Stimulated activated CD8-positive, alpha-beta memory T cell treated with anti-CD3 and anti-CD28 coated beads, Interleukin-7, amount 100 ng/mL, for 48 hours (primary cell): ENCODE measurements around the gene AOPEP.

Experiments used
- DNase-seq, 2 donors: peaks; one replicate each; pipeline ENCODE4 v3.0.0-alpha.2; 2020; ENCODE audit warnings: low read depth in 1 of 2; ENCODE audit errors: extremely low read depth in 1 of 2

Gene AOPEP

DNA sequence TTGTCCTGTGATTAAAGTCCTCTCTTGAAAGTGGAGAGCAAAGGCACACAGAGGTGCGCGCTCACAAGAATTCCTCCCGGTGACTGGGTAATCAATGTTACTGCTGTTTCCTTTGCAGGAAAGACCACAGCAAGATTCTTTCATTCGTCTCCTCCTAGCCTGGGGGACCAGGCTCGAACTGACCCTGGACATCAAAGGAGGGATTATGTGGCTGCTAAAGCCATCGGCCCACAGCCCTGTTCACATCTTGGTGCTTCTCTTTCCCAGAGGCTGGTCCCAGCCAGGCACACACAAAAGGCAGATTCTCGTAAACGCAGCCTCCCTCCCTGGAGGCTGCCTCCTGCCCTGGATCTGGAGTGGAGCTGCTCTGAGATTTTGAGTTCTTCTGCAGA is 360.1 kb downstream of the AOPEP start:
- no peak for DNase-seq

- DNase-seq: no peak
Measured at GRCh38 chr9:95087659-95088242, 361.3 kb downstream of the AOPEP start.

GRCh38 chr9:95088421-95089161 is 362.1 kb downstream of the AOPEP start:
- DNase-seq: no peak

GRCh38 chr9:95089257-95090022 is 362.9 kb downstream of the AOPEP start:
- DNase-seq: no peak

- DNase-seq: no peak
Measured at GRCh38 chr9:95090023-95090791, 363.7 kb downstream of the AOPEP start.

GRCh38 chr9:95090871-95091577 is 364.5 kb downstream of the AOPEP start:
- no peak for DNase-seq

DNA sequence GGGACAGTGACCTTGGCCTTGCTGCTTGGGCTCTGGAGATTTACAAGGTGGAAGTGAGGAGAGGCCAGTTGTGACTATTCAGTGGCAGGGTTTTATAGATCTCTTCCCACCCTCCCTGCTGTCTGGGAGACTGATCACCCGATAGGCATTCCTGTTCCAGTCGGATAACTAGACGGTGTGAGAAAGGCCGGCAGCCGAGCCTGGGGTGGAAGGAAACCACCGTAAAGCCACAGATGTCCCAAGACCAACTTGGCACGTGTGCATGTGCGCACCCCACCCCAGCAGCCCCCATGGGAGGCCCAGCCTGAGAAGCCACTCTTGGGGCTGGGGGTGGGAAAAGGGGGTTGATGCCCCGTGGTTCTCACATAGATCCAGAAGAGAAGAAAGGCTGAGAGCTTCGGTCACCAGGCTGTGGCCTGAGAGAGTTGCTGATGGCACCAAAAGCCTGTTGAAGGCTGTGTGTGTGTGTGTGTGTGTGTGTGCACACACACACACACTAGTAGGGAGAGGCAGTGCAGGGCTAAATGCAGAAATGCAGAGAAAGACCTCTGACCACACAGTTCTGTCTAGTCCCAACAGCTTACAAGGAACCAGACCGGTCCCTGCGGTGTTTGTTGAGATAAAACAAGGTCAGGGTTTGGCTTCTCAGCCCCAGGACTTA is 365.2 kb downstream of the AOPEP start:
- DNase-seq: no peak

DNA sequence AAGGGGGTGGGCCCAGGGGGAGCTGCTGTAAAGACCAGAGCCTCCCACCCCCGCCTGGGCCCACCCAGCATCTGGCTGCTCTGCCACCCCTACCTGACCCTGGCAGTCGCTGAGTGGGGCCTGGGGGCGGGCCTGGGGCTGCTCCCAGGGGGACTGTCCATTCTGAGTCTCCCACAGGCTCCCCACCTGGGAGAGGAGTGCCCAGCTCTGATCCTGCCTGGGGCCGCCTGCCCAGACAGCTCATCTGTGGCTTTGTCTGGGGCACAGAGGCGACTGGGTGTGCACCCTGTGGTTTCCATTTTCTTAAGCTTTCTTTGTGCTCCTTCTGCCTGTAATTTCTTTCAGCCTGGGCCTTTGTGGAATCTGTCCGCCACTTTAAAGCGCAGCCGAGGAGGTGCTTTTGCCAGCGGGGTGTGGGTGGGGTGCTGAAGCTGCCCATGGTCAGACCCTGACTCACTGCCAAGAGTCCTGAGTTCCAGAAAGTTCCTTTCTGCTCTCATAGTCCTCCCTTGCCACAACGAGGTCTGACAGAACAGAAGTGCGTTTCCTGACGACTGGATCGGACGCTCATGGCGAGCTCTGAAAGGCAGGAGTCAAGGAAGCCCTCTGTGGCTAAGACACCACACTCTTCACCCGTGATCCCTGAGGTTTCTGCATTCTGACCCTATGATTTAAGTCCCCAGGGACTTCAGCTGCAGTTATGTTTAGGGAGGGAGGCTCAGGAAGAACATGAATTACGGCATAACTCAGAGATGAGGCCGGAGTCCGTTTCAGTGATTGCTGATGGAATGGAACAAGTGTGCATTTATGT is 366.0 kb downstream of the AOPEP start:
- no peak for DNase-seq

DNA sequence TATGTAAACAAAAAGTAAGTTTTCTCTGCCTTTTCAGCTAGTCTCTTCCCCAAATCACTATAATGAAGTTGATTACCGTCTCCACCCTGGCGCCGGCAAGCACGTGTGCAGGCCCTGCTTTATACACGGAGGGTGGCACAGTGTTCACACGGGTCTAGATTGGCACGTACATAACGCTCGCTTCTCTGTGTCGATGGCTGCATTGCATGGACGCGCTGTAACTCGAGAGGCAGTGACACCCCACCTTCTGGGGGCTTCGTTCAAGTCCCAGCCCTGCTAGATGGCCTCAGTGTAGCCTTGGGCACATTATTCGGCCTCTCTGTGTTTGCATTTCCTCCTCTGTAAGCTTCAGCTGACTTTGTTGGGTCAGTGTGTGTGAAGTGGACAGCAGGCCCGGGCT is 367.1 kb downstream of the AOPEP start:
- no peak for DNase-seq

GRCh38 chr9:95094002-95094401 is 367.5 kb downstream of the AOPEP start:
- DNase-seq: no peak

DNA sequence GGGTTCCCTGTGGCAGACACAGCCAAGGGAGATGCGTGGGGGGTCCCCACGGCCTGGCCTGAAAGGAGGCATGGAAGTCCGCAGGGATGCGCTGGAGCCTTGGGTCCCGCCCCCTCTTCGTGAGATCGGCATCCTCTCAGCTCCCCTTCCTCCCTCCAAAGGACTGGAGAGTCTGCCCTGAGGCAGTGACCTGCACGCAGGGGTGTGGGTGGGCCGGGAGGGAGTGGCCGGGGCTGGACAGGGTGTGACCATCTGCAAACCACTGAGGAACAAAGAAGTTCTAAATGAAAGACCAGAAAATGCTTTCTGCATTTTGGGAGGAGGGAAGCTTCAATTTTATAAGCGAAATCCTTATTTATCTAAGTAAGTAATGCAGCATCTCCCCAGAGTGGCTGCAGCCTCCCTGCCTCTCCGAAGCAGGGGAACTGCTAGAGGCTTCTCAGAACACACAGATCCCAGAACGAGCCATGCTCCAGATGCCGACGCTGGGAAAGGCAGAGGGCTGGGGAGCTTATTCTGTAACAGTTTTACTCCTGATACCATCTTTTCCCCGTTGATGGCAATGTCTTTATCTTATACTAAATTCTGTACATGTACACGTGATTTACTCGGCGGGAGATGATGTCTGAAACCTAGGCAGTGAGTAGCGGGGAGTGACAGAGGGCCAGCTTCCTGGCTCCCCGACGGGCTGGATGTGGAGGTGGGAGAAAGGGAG is 369.3 kb downstream of the AOPEP start:
- DNase-seq: no peak

DNA sequence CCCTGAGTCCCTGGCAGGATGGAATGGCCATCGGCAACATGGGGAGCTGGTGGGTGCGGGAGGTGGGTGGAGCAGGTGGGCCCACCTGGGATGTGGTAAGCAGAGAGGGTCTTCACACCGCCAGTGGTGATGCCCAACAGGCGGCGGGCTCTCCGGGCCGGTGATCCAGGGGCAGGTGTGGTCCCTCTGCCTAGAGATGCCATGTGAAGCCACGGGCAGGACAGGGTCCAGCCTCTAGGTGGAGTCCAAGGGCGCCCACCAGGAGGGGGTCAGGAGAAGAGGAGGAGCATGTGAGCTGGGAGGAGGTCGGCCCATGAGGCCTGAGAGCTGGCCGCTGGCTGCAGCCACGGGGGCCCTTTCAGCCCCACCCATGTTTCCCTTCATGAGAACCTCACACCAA is 369.9 kb downstream of the AOPEP start:
- DNase-seq: no peak

DNA sequence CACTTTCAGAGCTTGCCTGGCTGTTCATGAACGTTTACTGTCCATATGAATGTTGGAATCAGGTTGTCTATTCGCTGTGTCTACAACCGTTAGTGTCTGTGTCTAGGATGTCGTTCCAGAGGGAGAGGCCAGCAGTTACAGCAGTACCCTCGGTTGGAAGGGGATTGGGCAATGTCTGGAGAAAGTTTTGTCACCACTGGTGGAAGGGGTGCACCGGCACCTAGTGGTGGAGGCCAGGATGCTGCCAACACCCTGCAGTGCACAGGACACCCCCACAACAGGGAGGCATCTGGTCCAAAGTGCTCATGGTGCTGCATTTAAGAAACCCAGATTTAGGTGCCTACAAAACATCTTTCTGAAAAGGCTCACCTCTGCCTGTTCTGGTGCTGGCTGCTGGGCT is 370.3 kb downstream of the AOPEP start:
- no peak for DNase-seq

GRCh38 chr9:95097279-95097678 is 370.8 kb downstream of the AOPEP start:
- DNase-seq: no peak

- DNase-seq: no peak
Measured at GRCh38 chr9:95098391-95098921, 372.0 kb downstream of the AOPEP start.

GRCh38 chr9:95099321-95100070 is 373.0 kb downstream of the AOPEP start:
- no peak for DNase-seq

DNA sequence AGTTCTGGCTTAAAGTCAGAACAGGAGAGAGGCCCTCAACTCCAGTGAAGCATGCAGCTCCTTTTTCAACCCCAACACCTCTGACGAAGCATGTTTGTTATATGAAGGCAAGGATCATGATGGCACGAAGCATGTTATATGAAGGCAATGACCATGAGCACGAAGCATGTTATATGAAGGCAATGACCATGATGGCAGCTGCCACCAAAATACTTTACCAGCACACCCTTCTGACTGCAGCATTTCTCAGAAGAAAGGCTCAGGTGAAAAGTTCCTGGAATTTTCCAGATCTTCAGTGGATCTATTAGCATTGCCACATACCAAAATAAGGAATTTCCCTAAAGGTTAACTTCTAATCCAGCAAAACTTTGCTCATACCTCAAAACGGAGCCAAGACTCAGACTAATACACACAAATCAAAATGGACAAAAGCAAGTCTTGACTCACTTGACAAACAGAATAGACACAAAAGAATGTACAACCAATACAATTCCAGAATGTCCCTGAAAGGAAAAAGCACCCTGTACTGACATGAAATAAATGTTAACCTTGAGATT is 373.6 kb downstream of the AOPEP start:
- no peak for DNase-seq
